Measurements from ENCODE around the gene SYMPK.

The SYMPK gene

GRCh38 chr19:45862564-45863334 is at the start of gene SYMPK:
Gene SYMPK, minus strand, starts transcription at chr19:45863147. Its CDS starts 8,652 bp downstream, at chr19:45854495.
- no peak for TF ChIP-seq CTCF (IDR thresholded peaks at IDR 0.05; ENCODE audit: insufficient read depth, low read depth, low read length, missing control alignments)

GRCh38 chr19:45911291-45911690 is 48.3 kb upstream of the SYMPK start:
- no peak overlapping the region for H3K4me3 ChIP-seq (ENCODE audit: low read depth, low read length)
- TF ChIP-seq CTCF (IDR thresholded peaks at IDR 0.05; ENCODE audit: insufficient read depth, low read depth, low read length, missing control alignments) = no peak
- DNase-seq (ENCODE audit: low read depth) = no peak

More at GRCh38 chr19:45862564-45863334, at the start of gene SYMPK:
- peak within 1 kb of the TSS; percentile 64 for H3K4me3 ChIP-seq (ENCODE audit: low read depth, low read length)
- DNase-seq (ENCODE audit: low read depth) = peak; percentile 99

DNA sequence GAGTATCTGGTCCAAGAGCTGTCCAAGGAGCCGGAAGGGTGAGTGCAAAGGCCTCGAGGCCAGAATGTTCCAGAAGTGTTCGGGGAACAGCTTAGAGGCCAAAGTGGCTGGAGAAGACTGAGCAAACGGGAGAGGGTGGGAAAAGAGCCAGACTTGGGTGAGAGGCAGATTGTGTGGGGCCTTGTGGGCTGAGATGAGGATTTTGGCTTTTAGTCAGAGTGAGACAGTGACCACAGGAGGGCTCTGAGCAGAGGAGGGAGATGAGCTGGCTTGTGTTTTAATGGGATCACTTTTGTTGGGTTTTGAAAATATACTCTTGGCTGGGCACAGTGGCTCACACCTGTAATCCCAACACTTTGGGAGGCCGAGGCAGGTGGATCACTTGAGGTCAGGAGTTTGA is 46.0 kb upstream of the SYMPK start:
- no peak overlapping the region for H3K4me3 ChIP-seq (ENCODE audit: low read depth, low read length)
- DNase-seq (ENCODE audit: low read depth) = no peak
- no peak for TF ChIP-seq CTCF (IDR thresholded peaks at IDR 0.05; ENCODE audit: insufficient read depth, low read depth, low read length, missing control alignments)

DNA sequence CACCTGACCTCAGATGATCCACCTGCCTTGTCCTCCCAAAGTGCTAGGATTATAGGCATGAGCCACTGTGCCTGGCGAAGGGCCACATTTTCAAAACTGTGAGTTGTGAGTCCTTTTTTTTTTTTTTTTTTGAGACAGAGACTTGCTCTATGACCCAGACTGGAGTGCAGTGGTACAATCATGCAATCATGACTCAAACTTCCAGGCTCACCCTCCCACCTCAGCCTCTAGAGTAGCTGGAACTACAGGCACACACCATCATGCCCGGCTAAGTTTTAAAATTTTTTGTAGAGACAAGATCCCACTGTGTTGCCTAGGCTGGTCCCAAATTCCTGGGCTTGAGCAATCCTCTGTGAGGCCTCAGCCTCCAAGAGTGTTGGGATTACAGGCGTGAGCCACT is 43.3 kb upstream of the SYMPK start:
- H3K4me3 ChIP-seq (ENCODE audit: low read depth, low read length) = no peak overlapping the region
- TF ChIP-seq CTCF (IDR thresholded peaks at IDR 0.05; ENCODE audit: insufficient read depth, low read depth, low read length, missing control alignments) = no peak
- DNase-seq (ENCODE audit: low read depth) = no peak

DNA sequence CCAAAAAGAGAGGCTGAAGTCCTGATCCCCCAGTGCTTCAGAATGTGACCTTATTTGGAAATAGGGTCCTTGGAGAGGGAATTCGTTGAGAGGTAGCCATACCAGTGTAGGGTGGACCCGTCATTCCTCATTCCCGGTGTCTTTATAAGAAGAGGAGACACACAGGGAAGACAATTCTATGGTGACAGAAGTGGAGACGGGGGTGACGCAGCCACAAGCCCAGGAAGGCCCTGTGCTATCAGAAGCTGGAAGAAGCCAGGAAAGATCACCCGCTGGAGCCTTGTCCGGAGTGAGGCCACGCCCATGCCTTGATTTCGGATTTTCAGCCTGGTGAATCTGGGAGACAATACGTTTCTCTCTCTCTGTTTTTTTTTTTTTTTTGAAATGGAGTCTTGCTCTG is 42.1 kb upstream of the SYMPK start:
- H3K4me3 ChIP-seq (ENCODE audit: low read depth, low read length) = no peak overlapping the region
- DNase-seq (ENCODE audit: low read depth) = no peak
- no peak for TF ChIP-seq CTCF (IDR thresholded peaks at IDR 0.05; ENCODE audit: insufficient read depth, low read depth, low read length, missing control alignments)

- DNase-seq (ENCODE audit: low read depth) = peak; percentile 98
- H3K4me3 ChIP-seq (ENCODE audit: low read depth, low read length) = peak overlapping the region; percentile 86
- TF ChIP-seq CTCF (IDR thresholded peaks at IDR 0.05; ENCODE audit: insufficient read depth, low read depth, low read length, missing control alignments) = no peak
Observed at GRCh38 chr19:45902651-45903625, 40.0 kb upstream of the SYMPK start.

Measured in GM12865 (cell line).